ENCODE data around the gene USP40.
"Not testable (repeated sequence)": the region's sequence is repeated elsewhere in the genome, so short reads cannot be mapped to it uniquely, and the experiment has no call there.

USP40 gene

GRCh38 chr2:233566141-233566956, at the start of gene USP40:
USP40 (minus strand) TSS chr2:233566782; CDS start chr2:233565554, 1,228 bp downstream.
- no peaks in the 10 kb centered on the region for H3K36me3 ChIP-seq (ENCODE audit: insufficient read depth, low read length)

DNA sequence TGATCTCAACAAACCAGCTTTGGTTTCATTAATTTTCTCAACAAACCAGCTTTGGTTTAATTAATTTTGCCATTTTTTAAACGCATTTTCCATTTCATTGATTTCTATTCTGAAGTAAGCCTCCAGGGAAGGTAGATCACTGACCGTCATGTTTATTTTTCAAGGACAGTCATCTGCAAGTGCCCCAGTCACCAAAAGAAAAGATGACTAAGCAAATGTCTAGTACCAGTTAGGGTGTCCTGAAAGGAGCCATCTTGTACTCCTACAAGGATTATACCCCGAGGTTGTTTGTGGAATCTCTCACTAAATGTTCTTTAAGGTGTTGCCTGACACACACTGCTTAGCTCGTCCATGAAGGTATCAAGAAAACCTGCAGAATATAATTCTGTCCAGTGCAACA, 44.7 kb upstream of the USP40 start:
- no peaks in the 10 kb centered on the region for H3K9me3 ChIP-seq (ENCODE audit: low read length)
- no peaks in the 10 kb centered on the region for H3K4me1 ChIP-seq (ENCODE audit: insufficient read depth, low read length)
- no peaks in the 10 kb centered on the region for H3K27me3 ChIP-seq (ENCODE audit: insufficient read depth, low read length)
- H3K36me3 ChIP-seq (ENCODE audit: insufficient read depth, low read length): no peaks in the 10 kb centered on the region
- H3K4me3 ChIP-seq (ENCODE audit: low read length): no peak overlapping the region
- no peak overlapping the region for H2AFZ ChIP-seq (ENCODE audit: low read depth, low read length)

More at GRCh38 chr2:233566141-233566956, at the start of gene USP40:
- Histone ChIP-seq H3K4me1 (ENCODE audit: insufficient read depth, low read length) (peaks cover 9% of the 10 kb centered on the region), H2AFZ (ENCODE audit: low read depth, low read length) (peak within 1 kb of the TSS; percentile 86), H3K27me3 (ENCODE audit: insufficient read depth, low read length) (no peaks in the 10 kb centered on the region), H3K4me3 (ENCODE audit: low read length) (peak within 1 kb of the TSS; percentile 71), H3K9me3 (ENCODE audit: low read length) (no peaks in the 10 kb centered on the region)

DNA sequence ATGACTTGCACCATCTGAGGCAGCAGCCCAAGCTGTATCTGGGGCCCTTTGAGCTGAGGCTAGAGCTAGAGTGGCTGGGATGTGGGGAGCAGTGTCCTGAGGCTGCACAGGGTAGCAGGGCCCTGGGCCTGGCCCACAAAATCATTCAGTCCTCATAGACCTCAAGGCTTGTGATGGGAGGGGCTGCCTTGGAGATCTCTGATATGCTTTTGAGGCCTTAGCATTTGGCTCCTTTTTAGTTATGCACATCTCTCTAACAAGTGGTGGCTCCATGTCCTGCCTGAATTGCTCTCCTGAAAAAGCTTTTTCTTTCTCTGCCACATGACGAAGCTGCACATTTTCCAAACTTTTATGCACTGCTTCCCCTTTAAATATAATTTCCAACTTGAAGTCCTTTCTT, 39.1 kb upstream of the USP40 start:
- H3K4me3 ChIP-seq (ENCODE audit: low read length): no peak overlapping the region

GRCh38 chr2:233604826-233605225, 38.2 kb upstream of the USP40 start:
- H3K27me3 ChIP-seq (ENCODE audit: insufficient read depth, low read length): no peaks in the 10 kb centered on the region
- no peaks in the 10 kb centered on the region for H3K9me3 ChIP-seq (ENCODE audit: low read length)
- H3K4me3 ChIP-seq (ENCODE audit: low read length): no peak overlapping the region
- H2AFZ ChIP-seq (ENCODE audit: low read depth, low read length): no peak overlapping the region
- H3K4me1 ChIP-seq (ENCODE audit: insufficient read depth, low read length): no peaks in the 10 kb centered on the region
- H3K36me3 ChIP-seq (ENCODE audit: insufficient read depth, low read length): no peaks in the 10 kb centered on the region

More for the DNA sequence above, 39.1 kb upstream of the USP40 start:
- Histone ChIP-seq H3K4me1 (ENCODE audit: insufficient read depth, low read length) (no peaks in the 10 kb centered on the region), H3K27me3 (ENCODE audit: insufficient read depth, low read length) (no peaks in the 10 kb centered on the region), H2AFZ (ENCODE audit: low read depth, low read length) (no peak overlapping the region), H3K36me3 (ENCODE audit: insufficient read depth, low read length) (no peaks in the 10 kb centered on the region), H3K9me3 (ENCODE audit: low read length) (no peaks in the 10 kb centered on the region)

- no peaks in the 10 kb centered on the region for H3K36me3 ChIP-seq (ENCODE audit: insufficient read depth, low read length)
- no peaks in the 10 kb centered on the region for H3K4me1 ChIP-seq (ENCODE audit: insufficient read depth, low read length)
- H3K4me3 ChIP-seq (ENCODE audit: low read length): no peak overlapping the region
- H3K9me3 ChIP-seq (ENCODE audit: low read length): no peaks in the 10 kb centered on the region
- no peak overlapping the region for H2AFZ ChIP-seq (ENCODE audit: low read depth, low read length)
- no peaks in the 10 kb centered on the region for H3K27me3 ChIP-seq (ENCODE audit: insufficient read depth, low read length)
Observed at GRCh38 chr2:233603520-233603919, 36.9 kb upstream of the USP40 start.

DNA sequence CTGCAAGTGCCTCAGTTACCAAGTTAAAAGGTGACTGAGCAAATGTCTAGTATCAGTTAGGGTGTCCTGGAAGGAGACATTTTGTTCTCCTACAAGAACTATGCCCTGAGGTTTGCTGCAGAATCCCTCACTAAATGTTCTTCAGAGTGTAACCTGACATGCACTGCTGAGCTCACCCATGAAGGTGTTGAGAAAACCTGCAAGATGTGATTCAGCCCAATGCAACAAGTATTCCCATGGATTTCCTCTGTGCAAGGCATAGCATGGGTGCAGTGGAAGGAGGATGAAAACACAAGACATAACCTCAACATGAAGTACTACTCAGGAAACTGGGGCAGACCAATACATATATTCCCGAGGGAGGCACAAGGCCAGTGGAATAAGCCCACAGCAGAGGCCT, 35.5 kb upstream of the USP40 start:
- no peak overlapping the region for H2AFZ ChIP-seq (ENCODE audit: low read depth, low read length)

GRCh38 chr2:233600386-233600785, 33.8 kb upstream of the USP40 start:
- no peaks in the 10 kb centered on the region for H3K27me3 ChIP-seq (ENCODE audit: insufficient read depth, low read length)
- H2AFZ ChIP-seq (ENCODE audit: low read depth, low read length): no peak overlapping the region

More for the DNA sequence above, 35.5 kb upstream of the USP40 start:
- H3K36me3 ChIP-seq (ENCODE audit: insufficient read depth, low read length): no peaks in the 10 kb centered on the region
- no peak overlapping the region for H3K4me3 ChIP-seq (ENCODE audit: low read length)
- no peaks in the 10 kb centered on the region for H3K4me1 ChIP-seq (ENCODE audit: insufficient read depth, low read length)
- no peaks in the 10 kb centered on the region for H3K9me3 ChIP-seq (ENCODE audit: low read length)
- no peaks in the 10 kb centered on the region for H3K27me3 ChIP-seq (ENCODE audit: insufficient read depth, low read length)

GRCh38 chr2:233598952-233599351, 32.4 kb upstream of the USP40 start:
- Histone ChIP-seq H3K4me3 (ENCODE audit: low read length) (no peak overlapping the region), H3K36me3 (ENCODE audit: insufficient read depth, low read length) (no peaks in the 10 kb centered on the region), H2AFZ (ENCODE audit: low read depth, low read length) (no peak overlapping the region), H3K4me1 (ENCODE audit: insufficient read depth, low read length) (no peaks in the 10 kb centered on the region), H3K9me3 (ENCODE audit: low read length) (no peaks in the 10 kb centered on the region), H3K27me3 (ENCODE audit: insufficient read depth, low read length) (no peaks in the 10 kb centered on the region)

More at GRCh38 chr2:233600386-233600785, 33.8 kb upstream of the USP40 start:
- Histone ChIP-seq H3K9me3 (ENCODE audit: low read length) (no peaks in the 10 kb centered on the region), H3K36me3 (ENCODE audit: insufficient read depth, low read length) (no peaks in the 10 kb centered on the region), H3K4me1 (ENCODE audit: insufficient read depth, low read length) (no peaks in the 10 kb centered on the region), H3K4me3 (ENCODE audit: low read length) (no peak overlapping the region)

DNA sequence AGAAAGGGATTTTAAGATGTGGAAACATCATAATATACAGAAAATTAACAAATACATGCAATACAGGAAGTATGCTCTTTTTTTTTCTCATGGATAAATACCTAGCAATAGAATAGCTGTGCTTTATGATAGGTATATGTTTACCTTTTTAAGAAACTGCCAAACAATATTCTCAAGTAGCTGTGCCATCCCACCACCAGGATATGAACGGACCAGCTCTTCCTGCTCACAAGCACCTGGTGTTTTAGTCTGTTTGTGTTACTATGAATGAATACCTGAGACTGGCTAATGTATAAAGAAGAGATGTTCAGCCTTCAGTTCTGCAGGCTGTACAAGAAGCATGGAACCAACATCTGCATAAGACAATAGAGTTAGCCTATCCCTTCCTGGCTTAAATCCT, 30.9 kb upstream of the USP40 start:
- H3K4me3 ChIP-seq (ENCODE audit: low read length): no peak overlapping the region
- H3K9me3 ChIP-seq (ENCODE audit: low read length): no peaks in the 10 kb centered on the region
- no peaks in the 10 kb centered on the region for H3K4me1 ChIP-seq (ENCODE audit: insufficient read depth, low read length)
- no peaks in the 10 kb centered on the region for H3K36me3 ChIP-seq (ENCODE audit: insufficient read depth, low read length)
- no peaks in the 10 kb centered on the region for H3K27me3 ChIP-seq (ENCODE audit: insufficient read depth, low read length)
- H2AFZ ChIP-seq (ENCODE audit: low read depth, low read length): no peak overlapping the region

DNA sequence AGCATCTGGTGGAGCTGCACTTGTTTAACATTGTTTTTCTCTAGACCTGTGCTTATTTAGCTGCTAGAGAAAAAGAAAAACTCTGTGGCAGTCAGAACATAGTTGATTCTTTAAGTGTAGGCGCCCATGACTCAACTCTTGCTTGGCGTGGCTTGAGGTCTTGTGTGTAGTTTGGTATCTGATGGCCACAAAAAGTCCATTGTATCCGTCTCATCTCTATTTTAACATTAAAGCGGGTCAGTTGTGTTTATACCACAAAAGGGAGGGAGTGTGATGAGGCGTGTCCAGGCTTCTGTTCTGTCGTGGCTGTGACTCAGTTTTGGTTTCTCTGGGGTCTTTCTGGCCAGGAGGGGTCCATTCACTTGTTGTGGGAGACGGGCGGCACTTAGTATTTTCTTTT, 26.6 kb upstream of the USP40 start:
- no peaks in the 10 kb centered on the region for H3K27me3 ChIP-seq (ENCODE audit: insufficient read depth, low read length)
- no peak overlapping the region for H2AFZ ChIP-seq (ENCODE audit: low read depth, low read length)
- no peaks in the 10 kb centered on the region for H3K9me3 ChIP-seq (ENCODE audit: low read length)
- no peak overlapping the region for H3K4me3 ChIP-seq (ENCODE audit: low read length)
- H3K4me1 ChIP-seq (ENCODE audit: insufficient read depth, low read length): no peaks in the 10 kb centered on the region
- H3K36me3 ChIP-seq (ENCODE audit: insufficient read depth, low read length): no peaks in the 10 kb centered on the region

- H3K27me3 ChIP-seq (ENCODE audit: insufficient read depth, low read length); H2AFZ ChIP-seq (ENCODE audit: low read depth, low read length); H3K9me3 ChIP-seq (ENCODE audit: low read length); H3K4me3 ChIP-seq (ENCODE audit: low read length); H3K4me1 ChIP-seq (ENCODE audit: insufficient read depth, low read length); H3K36me3 ChIP-seq (ENCODE audit: insufficient read depth, low read length): not testable (repeated sequence)
Observed at GRCh38 chr2:233592706-233593105, 26.1 kb upstream of the USP40 start.

DNA sequence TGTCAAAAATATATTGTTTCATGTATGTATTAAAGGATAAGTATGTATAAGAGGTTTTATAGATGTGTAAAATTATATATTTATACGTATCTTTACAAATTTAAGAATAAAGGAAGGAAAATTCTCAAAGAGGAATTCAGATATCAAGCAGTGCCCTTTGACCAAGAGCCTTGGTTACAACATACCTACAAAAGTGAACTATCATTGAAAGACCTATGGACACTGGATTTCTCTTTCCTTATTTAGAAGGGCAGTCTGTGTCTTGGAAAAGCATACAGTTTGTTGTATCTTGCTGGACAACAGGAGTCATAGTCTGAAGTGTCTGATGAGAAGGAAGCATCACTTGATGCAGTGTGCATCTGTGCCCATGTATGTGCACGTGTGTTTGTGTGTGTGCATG, 21.8 kb upstream of the USP40 start:
- Histone ChIP-seq H3K4me3 (ENCODE audit: low read length) (no peak overlapping the region), H3K4me1 (ENCODE audit: insufficient read depth, low read length) (no peaks in the 10 kb centered on the region), H3K27me3 (ENCODE audit: insufficient read depth, low read length) (no peaks in the 10 kb centered on the region), H3K36me3 (ENCODE audit: insufficient read depth, low read length) (no peaks in the 10 kb centered on the region), H2AFZ (ENCODE audit: low read depth, low read length) (no peak overlapping the region), H3K9me3 (ENCODE audit: low read length) (no peaks in the 10 kb centered on the region)

DNA sequence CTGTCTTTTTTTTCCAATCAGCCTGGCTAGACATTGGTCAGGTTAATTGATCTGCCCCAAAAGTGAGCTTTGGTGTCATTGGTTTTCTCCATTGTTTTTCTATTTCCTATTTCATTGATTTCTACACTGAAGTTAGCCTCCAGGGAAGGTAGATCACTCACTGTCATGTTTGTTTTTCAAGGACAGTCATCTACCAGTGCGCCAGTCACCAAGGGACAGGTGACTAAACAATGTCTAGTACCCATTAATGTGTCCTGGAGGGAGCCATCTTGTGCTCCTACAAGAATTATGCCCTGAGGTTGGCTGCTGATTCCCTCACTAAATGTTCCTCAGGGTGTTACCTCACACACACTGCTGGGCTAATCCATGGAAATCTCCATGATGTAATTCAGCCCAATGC, 17.6 kb upstream of the USP40 start:
- no peaks in the 10 kb centered on the region for H3K36me3 ChIP-seq (ENCODE audit: insufficient read depth, low read length)
- no peaks in the 10 kb centered on the region for H3K4me1 ChIP-seq (ENCODE audit: insufficient read depth, low read length)
- no peaks in the 10 kb centered on the region for H3K9me3 ChIP-seq (ENCODE audit: low read length)
- H3K27me3 ChIP-seq (ENCODE audit: insufficient read depth, low read length): no peaks in the 10 kb centered on the region
- no peak overlapping the region for H3K4me3 ChIP-seq (ENCODE audit: low read length)
- H2AFZ ChIP-seq (ENCODE audit: low read depth, low read length): no peak overlapping the region
